A549 treated with CORT108297 at 1 μM for 4 hours (cell line): ENCODE data around the gene VN1R4. TPM values are rescaled to one million over a fixed set of nuclear protein-coding genes. Genes with fewer than 3 reads are reported as not detected.

Source experiments
- total RNA-seq: library from RNA; stranded (reverse); fragments of 200-300 nt; extraction: Qiagen RNA extraction; gene quantifications from 5 replicates; pipeline ENCODE4 v1.2.3, GENCODE V29; 2022

VN1R4 gene, protein sequence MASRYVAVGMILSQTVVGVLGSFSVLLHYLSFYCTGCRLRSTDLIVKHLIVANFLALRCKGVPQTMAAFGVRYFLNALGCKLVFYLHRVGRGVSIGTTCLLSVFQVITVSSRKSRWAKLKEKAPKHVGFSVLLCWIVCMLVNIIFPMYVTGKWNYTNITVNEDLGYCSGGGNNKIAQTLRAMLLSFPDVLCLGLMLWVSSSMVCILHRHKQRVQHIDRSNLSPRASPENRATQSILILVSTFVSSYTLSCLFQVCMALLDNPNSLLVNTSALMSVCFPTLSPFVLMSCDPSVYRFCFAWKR
- total RNA-seq: not detected in 5 replicates

DNA sequence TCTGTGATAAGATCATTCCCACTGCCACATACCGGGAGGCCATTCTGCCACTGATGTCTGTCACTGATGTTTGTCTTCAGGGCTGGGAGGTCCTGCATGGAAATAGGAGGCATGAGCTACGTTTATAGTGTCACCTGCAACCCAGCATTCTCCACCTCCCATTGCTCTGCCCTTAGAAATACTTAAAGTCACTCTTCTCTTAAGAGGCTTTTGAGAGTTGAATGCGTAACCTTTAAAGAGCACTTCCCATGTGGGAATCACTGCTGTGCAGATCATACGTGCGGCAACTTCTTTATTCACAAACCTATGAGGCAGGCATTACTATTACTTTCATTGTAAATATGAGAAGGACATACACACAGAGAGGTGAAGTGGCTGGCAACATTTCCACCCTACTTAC lies at the start of gene VN1R4:
Gene VN1R4 (minus strand): TSS at position 101 of the 400 bp plus-strand sequence. CDS start 58 bp downstream, at position 43.

DNA sequence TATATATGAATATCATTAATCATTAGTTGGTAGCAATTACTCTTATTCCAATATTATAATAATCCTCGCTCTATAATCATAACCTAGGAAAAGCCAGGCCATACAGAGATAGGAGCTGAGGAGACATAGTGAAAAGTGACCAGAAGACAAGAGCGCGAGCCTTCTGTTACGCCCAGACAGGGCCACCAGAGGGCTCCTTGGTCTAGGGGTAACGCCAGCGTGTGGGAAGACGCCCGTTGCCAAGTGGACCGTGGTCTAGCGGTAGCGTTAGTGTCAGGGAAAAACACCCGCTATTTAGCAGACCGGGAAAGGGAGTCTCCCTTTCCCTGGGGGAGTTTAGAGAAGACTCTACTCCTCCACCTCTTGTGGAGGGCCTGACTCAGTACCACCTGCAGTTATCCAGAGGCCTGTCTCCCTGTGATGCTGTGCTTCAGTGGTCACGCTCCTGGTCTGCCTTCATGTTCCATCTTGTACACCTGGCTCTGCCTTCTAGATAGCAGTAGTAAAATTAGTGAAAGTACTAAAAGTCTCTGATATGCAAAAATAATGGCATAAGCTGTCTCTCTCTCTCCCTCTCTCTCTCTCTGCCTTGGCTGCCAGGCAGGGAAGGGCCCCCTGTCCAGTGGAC lies 9.7 kb downstream of the VN1R4 start, which contains the start of gene VN1R2:
Gene VN1R2 (plus strand): TSS at position 578 of the 628 bp plus-strand sequence. CDS start 84 bp downstream, outside the sequence.

DNA sequence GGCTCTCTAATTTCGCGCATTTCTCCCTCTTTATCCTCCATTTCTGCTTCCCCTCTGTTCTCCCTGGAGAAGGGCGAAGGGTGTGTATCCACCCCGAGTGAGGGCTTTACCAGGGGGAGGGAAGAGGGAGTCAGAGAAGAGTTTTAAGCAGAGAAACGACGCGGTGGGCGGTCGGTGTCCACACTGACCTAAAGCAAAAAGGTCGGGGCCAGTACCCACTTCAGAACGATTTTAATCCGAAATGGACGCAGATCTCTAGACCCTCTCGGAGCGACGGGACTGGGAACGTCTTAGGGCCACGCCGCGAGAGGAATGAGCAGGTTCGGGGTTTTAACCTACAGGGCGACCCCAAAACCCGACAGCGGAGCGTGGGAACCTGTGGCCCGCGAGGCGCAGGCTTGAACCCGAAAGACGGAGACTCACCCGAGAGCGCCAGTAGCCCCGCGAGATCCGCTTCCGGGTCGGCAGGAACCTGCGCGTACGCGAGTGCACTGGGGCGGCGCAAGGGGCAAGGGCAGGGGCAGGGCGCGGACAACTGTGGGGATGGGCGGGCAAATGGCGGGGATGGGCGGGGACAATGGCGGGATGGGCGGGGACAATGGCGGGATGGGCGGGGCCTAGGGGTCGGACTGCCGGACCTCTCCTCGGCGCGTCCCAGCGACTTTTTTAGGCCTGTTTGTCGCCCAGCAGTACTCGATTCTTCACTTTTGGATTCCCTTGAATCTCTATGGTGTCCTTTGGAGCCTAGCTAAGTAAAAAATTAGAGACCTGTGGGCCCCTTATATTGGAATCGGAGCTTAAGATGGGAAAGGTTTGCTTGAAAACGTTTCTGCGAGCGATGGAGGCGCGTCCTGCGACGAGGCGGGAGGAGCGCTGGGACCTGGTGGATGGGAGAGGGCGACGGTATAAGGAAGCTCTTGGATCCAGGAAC lies 12.8 kb downstream of the VN1R4 start, which contains the start of gene ZNF677:
Gene ZNF677 (minus strand): TSS at position 463 of the 931 bp plus-strand sequence. CDS start 3,323 bp downstream, outside the sequence.

Other genes starting within 250 kb of the VN1R4 start
- not detected in 5 replicates for gene ERVV-2, start 223.0 kb downstream of the VN1R4 start, total RNA-seq
- gene ZNF160, start 164.3 kb downstream of the VN1R4 start, total RNA-seq: 7.6 to 8.9 TPM (median 8.7 TPM) in 5 replicates
- not detected in 5 replicates for gene ZNF415, start 134.8 kb downstream of the VN1R4 start, total RNA-seq
- gene ZNF347, start 108.7 kb downstream of the VN1R4 start, total RNA-seq: not detected in 5 replicates
- gene ZNF665, start 74.4 kb downstream of the VN1R4 start, total RNA-seq: not detected in 5 replicates
- gene ZNF677, start 12.8 kb downstream of the VN1R4 start, total RNA-seq: not detected in 5 replicates
- not detected in 5 replicates for gene VN1R2, start 9.4 kb downstream of the VN1R4 start, total RNA-seq
- 2.9 to 4.3 TPM (median 3.2 TPM) in 5 replicates for gene ZNF845, start 66.0 kb upstream of the VN1R4 start, total RNA-seq
- 0.24 to 0.60 TPM (median 0.35 TPM) in 5 replicates for gene ZNF525, start 98.0 kb upstream of the VN1R4 start, total RNA-seq
- 3.5 to 5.1 TPM (median 3.7 TPM) in 5 replicates for gene ZNF765, start 127.4 kb upstream of the VN1R4 start, total RNA-seq
- gene ZNF761, start 164.3 kb upstream of the VN1R4 start, total RNA-seq: 7.3 to 8.2 TPM (median 7.6 TPM) in 5 replicates
- gene ZNF813, start 200.0 kb upstream of the VN1R4 start, total RNA-seq: 0.17 to 0.33 TPM (median 0.25 TPM) in 5 replicates